HCT116 (cell line): ENCODE data around the gene XPNPEP3. TPM values are rescaled to one million over a fixed set of nuclear protein-coding genes. Genes with fewer than 3 reads are reported as not detected.
"Not testable (repeated sequence)": the region's sequence is repeated elsewhere in the genome, so short reads cannot be mapped to it uniquely, and the experiment has no call there.

Source experiments
- ATAC-seq: fragments of 200-7000 bp; cut with Tn5 transposase; 2 replicates; pipeline ENCODE4 v1.9.1; 2020; ENCODE audit warnings: mild to moderate bottlenecking, moderate library complexity
- BruUV-seq: library from RNA; stranded (reverse); fragments of 400-500 nt; replicated peaks from 2 replicates; lab custom pipeline; 2021; lab: Mats Ljungman, UMichigan
- CTCF ChIA-PET: fragments of 300-600 bp; sonication (Branson Sonifier 250); formaldehyde crosslinking; loops from one replicate; lab custom pipeline; 2021; ENCODE audit warnings: antibody characterized with exemption; lab: Charles Lee
- POLR2A ChIA-PET: fragments of 300-600, 350-600 bp; sonication (Branson Sonifier 250); formaldehyde crosslinking; loops from one replicate; lab custom pipeline; 2021; ENCODE audit warnings: antibody characterized with exemption; lab: Charles Lee
- RAD21 ChIA-PET, 2 experiments: fragments of 300-600 bp; sonication (Branson Sonifier 250); formaldehyde crosslinking; loops; one replicate each; lab custom pipeline; 2023; ENCODE audit warnings: low total read pairs in 2 of 2; ENCODE audit not compliant: uncharacterized antibody in 2 of 2, unreplicated experiment in 2 of 2, low non-redundant PET in 1 of 2; lab: Charles Lee
- DNase-seq: peaks from one replicate; pipeline ENCODE4 v3.0.0-alpha.2; 2010; ENCODE audit warnings: low read depth, low spot score
- H2AFZ ChIP-seq: fragments of 200-600 bp; shearing (Covaris generic), sonication (generic); 2 replicates; pipeline ENCODE4 v1.6.1; 2017; ENCODE audit warnings: low read depth, mixed run types, mixed read lengths, antibody characterized with exemption, low read length; ENCODE audit not compliant: poor library complexity, severe bottlenecking
- H3K27ac ChIP-seq: 2 replicates; pipeline ENCODE4 v1.5.1; 2012; ENCODE audit warnings: low read depth, low read length
- H3K27me3 ChIP-seq: fragments of 200-600 bp; sonication (generic); 2 replicates; pipeline ENCODE4 v1.6.1; 2016; ENCODE audit warnings: mixed run types, low read length, mixed read lengths; ENCODE audit not compliant: insufficient read depth
- H3K36me3 ChIP-seq, 2 experiments: fragments of 200-500 bp in 1 of 2; fragments of 200-600 bp in 1 of 2; sonication (Bioruptor generic) in 1 of 2; sonication (generic) in 1 of 2; 2 replicates each; pipeline versions ENCODE4 v1.5.1 to v1.6.1; 2014 to 2016; ENCODE audit warnings: low read length in 2 of 2, inconsistent platforms in 1 of 2, mixed read lengths in 1 of 2, mixed run types in 1 of 2; ENCODE audit not compliant: insufficient read depth in 2 of 2, control insufficient read depth in 1 of 2
- H3K4me1 ChIP-seq, 2 experiments: fragments of 200-600 bp in 1 of 2; sonication (generic) in 1 of 2; 2 replicates each; pipeline versions ENCODE4 v1.5.1 to v1.6.1; 2012 to 2017; ENCODE audit warnings: low read length in 2 of 2, inconsistent platforms in 1 of 2, mild to moderate bottlenecking in 1 of 2, mixed read lengths in 1 of 2, mixed run types in 1 of 2, moderate library complexity in 1 of 2; ENCODE audit not compliant: insufficient read depth in 2 of 2, control insufficient read depth in 1 of 2
- H3K4me2 ChIP-seq: fragments of 200-600 bp; sonication (generic); 2 replicates; pipeline ENCODE4 v1.6.1; 2017; ENCODE audit warnings: mixed run types, low read length, mixed read lengths
- H3K4me3 ChIP-seq, 2 experiments: fragments of 200-600 bp in 1 of 2; sonication (generic) in 1 of 2; replicated peaks in 1 of 2; 2 replicates each; pipeline ENCODE4 v1.5.1; 2011 to 2016; ENCODE audit warnings: low read length in 2 of 2, control low read depth in 1 of 2, low read depth in 1 of 2, mild to moderate bottlenecking in 1 of 2, mixed read lengths in 1 of 2, mixed run types in 1 of 2
- H3K79me2 ChIP-seq: fragments of 200-600 bp; sonication (generic); 2 replicates; pipeline ENCODE4 v1.6.1; 2017; ENCODE audit warnings: mild to moderate bottlenecking, mixed run types, low read length, moderate library complexity, mixed read lengths; ENCODE audit not compliant: insufficient read depth
- H3K9ac ChIP-seq: fragments of 200-600 bp; sonication (generic); 2 replicates; pipeline ENCODE4 v1.6.1; 2016; ENCODE audit warnings: low read length, mixed read lengths
- H3K9me2 ChIP-seq: fragments of 200-600 bp; sonication (generic), shearing (Covaris generic); 2 replicates; pipeline ENCODE4 v1.6.1; 2017; ENCODE audit warnings: mixed run types, mild to moderate bottlenecking, moderate library complexity; ENCODE audit not compliant: insufficient read depth
- H3K9me3 ChIP-seq, 2 experiments: fragments of 200-500 bp in 1 of 2; fragments of 200-600 bp in 1 of 2; sonication (Bioruptor generic) in 1 of 2; sonication (generic) in 1 of 2; 2 replicates each; pipeline ENCODE4 v1.6.1; 2014 to 2017; ENCODE audit warnings: low read length in 2 of 2, mixed read lengths in 2 of 2, inconsistent platforms in 1 of 2, low read depth in 1 of 2, mild to moderate bottlenecking in 1 of 2, mixed run types in 1 of 2, moderate library complexity in 1 of 2; ENCODE audit not compliant: control insufficient read depth in 1 of 2, insufficient read depth in 1 of 2
- H4K20me1 ChIP-seq: fragments of 200-600 bp; sonication (generic), shearing (Covaris generic); 2 replicates; pipeline ENCODE4 v1.6.1; 2017; ENCODE audit warnings: mixed run types, mild to moderate bottlenecking, moderate library complexity; ENCODE audit not compliant: insufficient read depth
- CEBPB ChIP-seq: IDR thresholded peaks from 2 replicates; pipeline ENCODE4 v1.6.1; 2012; ENCODE audit warnings: low read depth
- CTCF ChIP-seq, 3 experiments: fragments of 200-600 bp in 1 of 3; sonication (generic) in 1 of 3; IDR thresholded peaks in 2 of 3; conservative IDR thresholded peaks in 1 of 3; 2 replicates each; pipeline ENCODE4 v1.5.1; 2012 to 2017; ENCODE audit warnings: low read depth in 2 of 3, low read length in 2 of 3, antibody characterized with exemption in 1 of 3, borderline replicate concordance in 1 of 3, control low read depth in 1 of 3, mild to moderate bottlenecking in 1 of 3, mixed read lengths in 1 of 3, mixed run types in 1 of 3, moderate library complexity in 1 of 3; ENCODE audit not compliant: insufficient read depth in 1 of 3
- EZH2phosphoT487 ChIP-seq: fragments of 200-600 bp; IDR thresholded peaks from 2 replicates; pipeline ENCODE4 v1.6.1; 2018; ENCODE audit warnings: antibody characterized with exemption, borderline replicate concordance
- MAX ChIP-seq: IDR thresholded peaks from 2 replicates; pipeline ENCODE4 v1.6.1; 2012
- REST ChIP-seq: IDR thresholded peaks from 2 replicates; pipeline ENCODE4 v1.6.1; 2012; ENCODE audit warnings: low read depth
- SIN3A ChIP-seq: IDR thresholded peaks from 2 replicates; pipeline ENCODE4 v1.6.1; 2012; ENCODE audit warnings: low read depth
- SP1 ChIP-seq: IDR thresholded peaks from 2 replicates; pipeline ENCODE4 v1.6.1; 2012; ENCODE audit warnings: low read depth
- ZFX ChIP-seq: fragments of 450-650 bp; IDR thresholded peaks from 2 replicates; pipeline ENCODE4 v1.6.1; 2017
- ZNF274 ChIP-seq: fragments of 200-500 bp; sonication (Bioruptor generic); IDR thresholded peaks from 2 replicates; pipeline ENCODE4 v1.6.1; 2014; ENCODE audit warnings: mild to moderate bottlenecking, low read depth, low read length, inconsistent platforms
- intact Hi-C: fragments of 100-400 bp; cut with micrococcal nuclease; formaldehyde crosslinking; loops from 2 replicates; pipeline ENCODE4 v1.10.0; 2022
- total RNA-seq: library from RNA; stranded (reverse); gene quantifications from one replicate; pipeline ENCODE4 v1.2.1, GENCODE V29; 2021; ENCODE audit not compliant: unreplicated experiment
- TF ChIP-seq, protein P1 (sequence below): IDR thresholded peaks from 2 replicates; pipeline ENCODE4 v1.6.1; 2012

Gene XPNPEP3
- total RNA-seq, 1 experiment from 2014 or later: 29.8 TPM

DNA sequence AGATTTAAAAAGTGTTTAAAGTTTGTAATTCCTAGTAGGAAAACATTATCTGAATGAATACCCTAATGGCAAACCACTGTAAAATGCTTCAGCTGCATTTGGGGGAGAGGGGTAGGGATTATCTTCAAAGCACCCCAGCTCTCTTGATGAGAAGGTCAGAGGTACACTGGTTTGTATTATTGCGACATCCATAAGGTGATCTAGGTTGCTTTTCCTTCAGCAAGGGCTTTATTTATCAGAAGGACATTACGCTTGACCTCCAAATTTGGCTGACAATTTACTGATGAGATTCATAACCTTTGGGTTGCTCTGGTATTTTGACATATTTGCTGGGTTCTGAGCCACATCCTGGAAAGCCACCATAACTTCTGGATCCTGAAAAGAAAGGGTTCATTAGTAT, 30.7 kb upstream of the XPNPEP3 start:
- H2AFZ ChIP-seq, H3K9me2 ChIP-seq, ATAC-seq, RAD21 ChIA-PET, CTCF ChIA-PET, POLR2A ChIA-PET, H3K27me3 ChIP-seq, DNase-seq, H3K4me3 ChIP-seq, H3K27ac ChIP-seq, H3K9me3 ChIP-seq, intact Hi-C loops, H3K4me2 ChIP-seq, H4K20me1 ChIP-seq, H3K4me1 ChIP-seq, H3K9ac ChIP-seq: not testable (repeated sequence)
- Histone ChIP-seq H3K79me2 (peaks cover 18% of the 10 kb centered on the region), H3K36me3 (peaks cover 21 to 43% of the 10 kb centered on the region in 2 experiments)
- TSS peak; percentile 83 for BruUV-seq

DNA sequence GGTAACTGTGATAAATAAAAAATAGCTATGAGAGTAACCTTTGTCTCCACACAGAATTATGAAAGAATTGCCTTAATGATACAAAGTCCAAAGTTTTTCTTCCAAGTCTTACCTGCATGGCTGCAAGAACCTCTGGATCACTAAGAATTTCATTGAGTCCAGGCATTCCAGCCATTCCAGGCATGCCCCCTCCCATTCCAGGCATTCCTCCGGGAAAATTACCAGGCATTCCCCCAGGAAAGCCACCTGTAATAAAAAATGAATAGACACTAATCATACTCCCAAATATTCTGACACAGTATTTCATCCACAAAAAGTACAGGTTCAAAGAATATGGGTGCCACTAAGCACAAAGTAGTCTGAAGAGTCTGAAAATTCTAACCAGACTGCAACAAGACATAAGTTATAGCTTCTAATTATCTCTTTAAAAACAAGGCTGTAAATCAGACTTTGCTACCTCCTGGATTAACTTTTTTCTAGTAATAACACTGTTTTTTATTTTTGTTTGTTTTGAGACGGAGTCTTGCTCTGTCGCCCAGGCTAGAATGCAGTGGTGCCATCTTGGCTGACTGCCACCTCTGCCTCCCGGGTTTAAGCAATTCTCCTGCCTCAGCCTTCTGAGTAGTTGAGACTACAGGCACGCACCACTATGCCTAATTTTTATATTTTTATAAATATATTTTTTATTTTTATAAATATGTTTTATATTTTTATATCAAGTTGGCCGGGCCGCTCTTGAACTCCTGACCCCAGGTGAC, 29.8 kb upstream of the XPNPEP3 start:
- POLR2A ChIA-PET: no interaction called here
- no peak for DNase-seq
- peaks cover 24 to 48% of the 10 kb centered on the region in 2 experiments for H3K36me3 ChIP-seq

More for the DNA sequence above, 29.8 kb upstream of the XPNPEP3 start:
- CTCF ChIA-PET: no interaction called here
- H3K27ac ChIP-seq: no peak overlapping the region
- no peaks in the 10 kb centered on the region for H3K9me3 ChIP-seq
- no peaks in the 10 kb centered on the region for H4K20me1 ChIP-seq
- H3K4me3 ChIP-seq: no peak overlapping the region
- intact Hi-C loops: no loop called here
- H3K9ac ChIP-seq: no peak overlapping the region
- H3K79me2 ChIP-seq: peaks cover 21% of the 10 kb centered on the region
- no peak for ATAC-seq
- no peaks in the 10 kb centered on the region for H3K9me2 ChIP-seq
- no TSS peak for BruUV-seq
- no peaks in the 10 kb centered on the region for H3K27me3 ChIP-seq
- TF ChIP-seq CEBPB (no peak), REST (no peak), ZNF274 (no peak), CTCF (IDR thresholded peaks at IDR 0.05 in 2 of 3, conservative IDR thresholded peaks at IDR 0.05 in 1 of 3; ENCODE audit: borderline replicate concordance in 1 of 3, insufficient read depth in 1 of 3, low read depth in 2 of 3, low read length in 2 of 3) (no peak), SIN3A (no peak), ZFX (no peak), MAX (no peak), EZH2phosphoT487 (no peak), SP1 (no peak)
- TF ChIP-seq, protein P1, sequence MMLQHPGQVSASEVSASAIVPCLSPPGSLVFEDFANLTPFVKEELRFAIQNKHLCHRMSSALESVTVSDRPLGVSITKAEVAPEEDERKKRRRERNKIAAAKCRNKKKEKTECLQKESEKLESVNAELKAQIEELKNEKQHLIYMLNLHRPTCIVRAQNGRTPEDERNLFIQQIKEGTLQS: no peak
- TF ChIP-seq, all 23 proteins: peak for 0
- peaks cover 0 to 3% of the 10 kb centered on the region in 2 experiments; a peak in 1 of 4 replicates for H3K4me1 ChIP-seq
- H3K4me2 ChIP-seq: no peak overlapping the region
- H2AFZ ChIP-seq: no peak overlapping the region
- RAD21 ChIA-PET: no interaction called here
